H1 (cell line): ENCODE results near the gene TUBB8B. TPM values are rescaled to one million over a fixed set of nuclear protein-coding genes. Genes with fewer than 3 reads are reported as not detected.
"Not testable (repeated sequence)": the region's sequence is repeated elsewhere in the genome, so short reads cannot be mapped to it uniquely, and the experiment has no call there.

ENCODE experiments used
- CTCF ChIA-PET: fragments of 300-600 bp; sonication (Branson Sonifier 250); formaldehyde crosslinking; loops from one replicate; lab custom pipeline; 2021; ENCODE audit not compliant: partially characterized antibody; lab: Charles Lee
- POLR2A ChIA-PET: fragments of 300-600 bp; sonication (Branson Sonifier 250); formaldehyde crosslinking; loops from one replicate; lab custom pipeline; 2021; ENCODE audit warnings: inconsistent platforms; ENCODE audit not compliant: partially characterized antibody; lab: Charles Lee
- DNase-seq, 2 experiments: peaks; one replicate each; pipeline versions ENCODE4 v3.0.0 to v3.0.0-alpha.2; 2010 to 2022; ENCODE audit warnings: low spot score in 2 of 2, low read depth in 1 of 2, mixed read lengths in 1 of 2
- FAIRE-seq: peaks from 2 replicates; lab custom pipeline; 2011; peaks lifted over from hg19 to GRCh38; lab: Jason Lieb, UNC
- H2AFZ ChIP-seq: 2 replicates; pipeline ENCODE4 v1.8.1; 2012; ENCODE audit warnings: low read length, inconsistent platforms
- H2AK5ac ChIP-seq: 2 replicates; pipeline ENCODE4 v1.6.1; 2013; ENCODE audit warnings: low read depth, low read length
- H2BK120ac ChIP-seq: replicated peaks from 2 replicates; pipeline ENCODE3; 2013; ENCODE audit warnings: low read depth, low read length, inconsistent platforms
- H2BK12ac ChIP-seq: 2 replicates; pipeline ENCODE4 v1.6.1; 2013; ENCODE audit warnings: low read depth, low read length
- H2BK15ac ChIP-seq: 2 replicates; pipeline ENCODE4 v1.6.1; 2013; ENCODE audit warnings: low read length
- H2BK20ac ChIP-seq: 2 replicates; pipeline ENCODE4 v1.6.1; 2013; ENCODE audit warnings: low read length
- H2BK5ac ChIP-seq: 2 replicates; pipeline ENCODE4 v1.6.1; 2013; ENCODE audit warnings: low read depth, low read length
- H3K14ac ChIP-seq: 2 replicates; pipeline ENCODE4 v1.6.1; 2013; ENCODE audit warnings: inconsistent platforms; ENCODE audit not compliant: insufficient read length
- H3K18ac ChIP-seq: 2 replicates; pipeline ENCODE4 v1.6.1; 2013; ENCODE audit warnings: low read length; ENCODE audit errors: extremely low read depth
- H3K23ac ChIP-seq: 2 replicates; pipeline ENCODE4 v1.6.1; 2013; ENCODE audit warnings: inconsistent platforms; ENCODE audit not compliant: insufficient read length
- H3K23me2 ChIP-seq: 2 replicates; pipeline ENCODE4 v1.6.1; 2013; ENCODE audit warnings: low read depth, low read length
- H3K27ac ChIP-seq: 2 replicates; pipeline ENCODE4 v1.6.1; 2011; ENCODE audit warnings: low read depth, low read length, inconsistent platforms
- H3K27me3 ChIP-seq, 4 experiments: replicated peaks in 1 of 4; 1 replicate in 1 of 4; 2 replicates in 3 of 4; pipeline versions ENCODE4 v1.6.1 to v1.8.1; 2011 to 2013; ENCODE audit warnings: low read length in 3 of 4, mild to moderate bottlenecking in 3 of 4, inconsistent platforms in 2 of 4, mixed read lengths in 2 of 4, moderate library complexity in 1 of 4; ENCODE audit not compliant: control insufficient read depth in 3 of 4, insufficient read depth in 3 of 4; ENCODE audit errors: extremely low read depth in 1 of 4
- H3K36me3 ChIP-seq, 4 experiments: 2 replicates each; pipeline versions ENCODE4 v1.6.1 to v1.8.1; 2011 to 2013; ENCODE audit warnings: mild to moderate bottlenecking in 4 of 4, low read length in 3 of 4, moderate library complexity in 2 of 4, control low read depth in 1 of 4, inconsistent platforms in 1 of 4; ENCODE audit not compliant: insufficient read depth in 4 of 4, control insufficient read depth in 2 of 4
- H3K4ac ChIP-seq: replicated peaks from 2 replicates; pipeline ENCODE3; 2013; ENCODE audit warnings: low read length, low read depth, mixed read lengths, inconsistent platforms; ENCODE audit not compliant: insufficient read length
- H3K4me1 ChIP-seq, 4 experiments: replicated peaks in 1 of 4; 1 replicate in 1 of 4; 2 replicates in 3 of 4; pipeline versions ENCODE4 v1.6.1 to v1.8.1; 2011 to 2013; ENCODE audit warnings: low read length in 3 of 4, inconsistent platforms in 2 of 4, mixed read lengths in 1 of 4; ENCODE audit not compliant: insufficient read depth in 4 of 4, control insufficient read depth in 3 of 4
- H3K4me2 ChIP-seq, 2 experiments: 2 replicates each; pipeline versions ENCODE4 v1.6.1 to v1.8.1; 2011 to 2013; ENCODE audit warnings: low read depth in 2 of 2, low read length in 2 of 2, control low read depth in 1 of 2, inconsistent platforms in 1 of 2, mild to moderate bottlenecking in 1 of 2; ENCODE audit not compliant: insufficient read depth in 1 of 2
- H3K4me3 ChIP-seq, 4 experiments: fragments of 200-600, 300-600 bp in 1 of 4; sonication (generic), shearing (Covaris generic), sonication (Bioruptor Twin) in 1 of 4; 2 replicates each; pipeline versions ENCODE4 v1.5.1 to v1.8.1; 2011 to 2016; ENCODE audit warnings: low read length in 4 of 4, low read depth in 3 of 4, control low read depth in 2 of 4, inconsistent platforms in 2 of 4, mild to moderate bottlenecking in 2 of 4, mixed read lengths in 1 of 4, moderate library complexity in 1 of 4; ENCODE audit not compliant: insufficient read depth in 2 of 4; ENCODE audit errors: extremely low read depth in 1 of 4
- H3K56ac ChIP-seq: replicated peaks from 2 replicates; pipeline ENCODE3; 2013; ENCODE audit warnings: low read depth, mild to moderate bottlenecking, mixed read lengths, low read length, inconsistent platforms; ENCODE audit not compliant: insufficient read length
- H3K79me1 ChIP-seq: 2 replicates; pipeline ENCODE4 v1.6.1; 2013; ENCODE audit warnings: low read depth, low read length, control low read depth
- H3K79me2 ChIP-seq, 2 experiments: 2 replicates each; pipeline versions ENCODE4 v1.6.1 to v1.8.1; 2012 to 2013; ENCODE audit warnings: low read length in 2 of 2, mild to moderate bottlenecking in 2 of 2, inconsistent platforms in 1 of 2; ENCODE audit not compliant: insufficient read depth in 2 of 2, control insufficient read depth in 1 of 2
- H3K9ac ChIP-seq, 4 experiments: replicated peaks in 1 of 4; 1 replicate in 1 of 4; 2 replicates in 3 of 4; pipeline versions ENCODE4 v1.6.1 to v1.8.1; 2011 to 2013; ENCODE audit warnings: low read depth in 3 of 4, low read length in 3 of 4, control low read depth in 2 of 4, mild to moderate bottlenecking in 2 of 4, moderate library complexity in 2 of 4, inconsistent platforms in 1 of 4; ENCODE audit errors: extremely low read depth in 1 of 4
- H3K9me3 ChIP-seq, 2 experiments: 2 replicates each; pipeline versions ENCODE4 v1.6.1 to v1.8.1; 2012 to 2013; ENCODE audit warnings: mild to moderate bottlenecking in 2 of 2, moderate library complexity in 2 of 2, control low read depth in 1 of 2, inconsistent platforms in 1 of 2, low read depth in 1 of 2, low read length in 1 of 2, mixed read lengths in 1 of 2; ENCODE audit not compliant: insufficient read depth in 2 of 2
- H4K20me1 ChIP-seq, 2 experiments: replicated peaks in 1 of 2; 2 replicates each; pipeline versions ENCODE3 to v1.8.1; 2011 to 2013; ENCODE audit warnings: inconsistent platforms in 2 of 2, low read length in 2 of 2, mild to moderate bottlenecking in 1 of 2; ENCODE audit not compliant: insufficient read depth in 2 of 2, control insufficient read depth in 1 of 2
- H4K5ac ChIP-seq: 2 replicates; pipeline ENCODE4 v1.6.1; 2013; ENCODE audit warnings: low read length, low read depth, mixed read lengths, inconsistent platforms; ENCODE audit not compliant: insufficient read length
- H4K8ac ChIP-seq: 2 replicates; pipeline ENCODE4 v1.8.0; 2013; ENCODE audit warnings: mild to moderate bottlenecking, moderate library complexity, low read length, inconsistent platforms; ENCODE audit not compliant: insufficient read depth; ENCODE audit errors: extremely low read depth
- H4K91ac ChIP-seq: replicated peaks from 2 replicates; pipeline ENCODE3; 2013; ENCODE audit warnings: low read length, mixed read lengths, inconsistent platforms; ENCODE audit not compliant: insufficient read length
- WGBS, 2 experiments: shearing (Covaris generic) in 1 of 2; methylation state at CpG; one replicate each; pipeline versions ENCODE4 v1.1.6 to v1.1.7; 2013 to 2015; ENCODE audit warnings: low lambda C conversion rate in 2 of 2, mixed read lengths in 2 of 2, inconsistent platforms in 1 of 2, low coverage in 1 of 2, missing lambda C conversion rate in 1 of 2; ENCODE audit not compliant: insufficient replicate concordance in 2 of 2, insufficient coverage in 1 of 2, insufficient read length in 1 of 2; ENCODE audit errors: extremely low coverage in 1 of 2, missing lambda C conversion rate in 1 of 2; 5-methylcytosine and 5-hydroxymethylcytosine counted together
- polyA plus RNA-seq, 7 experiments: library from polyadenylated mRNA; depleted of rRNA in 3 of 7; stranded (reverse) in 5 of 7; unstranded in 2 of 7; fragments of >200 nt in 5 of 7; fragments of 200-250 nt in 2 of 7; gene quantifications; 1 replicate in 5 of 7; 2 replicates in 1 of 7; 4 replicates in 1 of 7; pipeline versions ENCODE4 v1.2.1 to v1.2.3, GENCODE V29; 2011 to 2013; ENCODE audit warnings: missing spikeins in 2 of 7, mixed read lengths in 2 of 7
- total RNA-seq: library from RNA; stranded (reverse); fragmentation: NEBNext Ultra II Directional; extraction: Animal tissue kit (Norgen Biotek cat#: 25700); gene quantifications from 2 replicates; pipeline ENCODE4 v1.2.1, GENCODE V29; 2021

The TUBB8B gene
- total and polyA plus RNA-seq, 2 of the 8 experiments (the other 6 are each of a cell fraction or from before 2014, with no cell fraction given): 0.60 to 1.3 TPM

- H2BK20ac ChIP-seq: not testable (repeated sequence)
Measured at GRCh38 chr18:73181-73777, 23.9 kb upstream of the TUBB8B start.

DNA sequence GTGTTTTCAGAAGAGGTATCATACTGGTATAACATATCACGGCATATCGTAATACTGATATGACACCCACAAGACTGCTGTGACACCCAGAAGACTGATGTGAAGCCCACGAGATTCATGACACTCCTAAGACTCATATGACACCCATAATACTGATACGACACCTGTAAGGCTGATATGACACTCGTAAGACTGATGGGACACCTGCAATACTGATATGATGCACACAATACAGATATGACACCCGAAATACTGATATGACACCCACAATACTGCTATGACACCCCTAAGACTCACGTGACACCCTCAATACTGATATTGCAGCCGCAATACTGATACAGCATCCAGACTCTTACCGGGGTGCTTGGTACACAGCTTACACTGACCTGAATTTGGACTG lies 18.3 kb upstream of the TUBB8B start:
- DNase-seq, CTCF ChIA-PET, H4K20me1 ChIP-seq, H3K4me2 ChIP-seq, H3K27ac ChIP-seq, H2BK5ac ChIP-seq, H2BK12ac ChIP-seq, H3K18ac ChIP-seq, H3K4me1 ChIP-seq, H3K79me1 ChIP-seq, FAIRE-seq, H3K36me3 ChIP-seq, H3K9ac ChIP-seq, H4K5ac ChIP-seq, H3K56ac ChIP-seq, H2BK120ac ChIP-seq, H3K4ac ChIP-seq, H4K91ac ChIP-seq, H3K4me3 ChIP-seq, H2AK5ac ChIP-seq, H3K23me2 ChIP-seq, H4K8ac ChIP-seq, H3K27me3 ChIP-seq, H2BK15ac ChIP-seq, H2BK20ac ChIP-seq, H3K79me2 ChIP-seq, H2AFZ ChIP-seq, H3K14ac ChIP-seq, H3K23ac ChIP-seq, POLR2A ChIA-PET: not testable (repeated sequence)
- WGBS, 2 experiments: 74% methylated on average over 9 of the region's 9 CpGs; no CpG with 5 or more reads in 1 of the 2 experiments
- peaks cover 26 to 59% of the 10 kb centered on the region in 2 experiments for H3K9me3 ChIP-seq

More at GRCh38 chr18:73181-73777, 23.9 kb upstream of the TUBB8B start:
- H3K18ac ChIP-seq, H3K36me3 ChIP-seq, H3K56ac ChIP-seq, H4K91ac ChIP-seq, H2BK12ac ChIP-seq, H4K8ac ChIP-seq, H3K14ac ChIP-seq, H3K4me2 ChIP-seq, H3K27ac ChIP-seq, H3K23me2 ChIP-seq, H4K20me1 ChIP-seq, FAIRE-seq, H3K23ac ChIP-seq, DNase-seq, H2BK120ac ChIP-seq, H3K27me3 ChIP-seq, H3K4ac ChIP-seq, H3K79me2 ChIP-seq, H2AK5ac ChIP-seq, H2BK5ac ChIP-seq, H3K4me1 ChIP-seq, H3K9ac ChIP-seq, H4K5ac ChIP-seq, POLR2A ChIA-PET, CTCF ChIA-PET, H3K79me1 ChIP-seq, H2BK15ac ChIP-seq, H3K4me3 ChIP-seq, H2AFZ ChIP-seq: not testable (repeated sequence)
- peaks cover 0 to 48% of the 10 kb centered on the region in 2 experiments; a peak in 2 of 4 replicates for H3K9me3 ChIP-seq
- WGBS, 2 experiments: 81% methylated on average over 14 of the region's 48 CpGs; no CpG with 5 or more reads in 1 of the 2 experiments
